HG02610 (cell line): ENCODE results near the gene FAM124A.

Source experiments
- ATAC-seq: cut with Tn5 transposase; IDR thresholded peaks from one replicate; pipeline ENCODE4 v1.9.1; 2021; ENCODE audit warnings: mild to moderate bottlenecking, moderate library complexity; ENCODE audit not compliant: unreplicated experiment

The FAM124A gene

GRCh38 chr13:51332566-51333361, 110.6 kb downstream of the FAM124A start:
- no peak for ATAC-seq

DNA sequence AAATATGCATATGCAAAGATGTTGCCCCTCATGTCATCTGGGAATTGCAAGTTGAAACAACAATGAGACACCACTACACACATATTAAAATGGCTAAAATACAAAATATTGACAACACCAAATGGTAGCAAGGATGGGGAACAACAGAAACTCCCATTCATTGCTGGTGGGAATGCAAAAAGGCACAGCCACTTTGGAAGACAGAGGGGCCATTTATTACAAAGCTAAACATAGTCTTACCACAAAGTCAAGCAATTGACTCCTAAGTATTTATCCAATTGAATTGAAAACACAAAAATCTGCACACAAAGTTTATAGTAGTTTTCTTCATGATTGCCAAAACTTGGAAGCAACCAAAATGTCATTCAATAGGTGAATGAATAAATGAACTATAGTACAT, 111.2 kb downstream of the FAM124A start:
- ATAC-seq: no peak

DNA sequence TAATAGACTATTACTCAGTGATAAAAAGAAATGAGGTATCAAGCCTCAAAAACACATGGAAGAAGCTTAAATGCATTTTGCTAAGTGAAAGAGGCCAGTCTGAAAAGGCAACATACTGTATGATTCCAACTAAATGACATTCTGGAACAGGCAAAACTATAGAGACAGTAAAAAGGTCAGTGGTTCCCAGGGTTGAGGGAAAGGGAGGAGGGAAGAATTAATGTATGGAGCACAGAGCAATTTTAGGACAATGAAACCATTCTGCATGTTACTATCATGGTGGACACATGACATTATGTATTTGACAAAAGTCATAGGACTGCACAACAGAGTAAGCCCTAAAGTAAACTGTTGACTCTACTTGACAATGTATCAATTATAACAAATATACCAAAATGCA, 111.6 kb downstream of the FAM124A start:
- no peak for ATAC-seq
